WTC11 (cell line): ENCODE results near the gene SHISAL2A.

ENCODE experiments used
- CTCF ChIP-seq: fragments of 200-600 bp; IDR thresholded peaks from 2 replicates; pipeline ENCODE4 v1.8.0; 2022; ENCODE audit warnings: antibody characterized with exemption
- EMX1 ChIP-seq: fragments of 250-450 bp; sonication (Bioruptor Pico); IDR thresholded peaks from 2 replicates; pipeline ENCODE4 v1.8.0; 2021; ENCODE audit warnings: mild to moderate bottlenecking
- ZBTB21 ChIP-seq: sonication (generic); formaldehyde crosslinking; IDR thresholded peaks from 2 replicates; pipeline ENCODE4 v1.8.1; 2023; ENCODE audit warnings: mild to moderate bottlenecking, missing genetic modification reagents, borderline replicate concordance
- ZNF317 ChIP-seq: sonication (generic); formaldehyde crosslinking; IDR thresholded peaks from 2 replicates; pipeline ENCODE4 v1.8.1; 2023; ENCODE audit warnings: low read depth, mild to moderate bottlenecking, moderate library complexity, missing genetic modification reagents, borderline replicate concordance
- ZNF416 ChIP-seq: fragments of 250-450 bp; sonication (Bioruptor Pico); IDR thresholded peaks from 2 replicates; pipeline ENCODE4 v1.9.0; 2021; ENCODE audit warnings: mild to moderate bottlenecking, inconsistent platforms
- TF ChIP-seq, protein P1 (sequence below): sonication (generic); formaldehyde crosslinking; IDR thresholded peaks from 2 replicates; pipeline ENCODE4 v1.8.0; 2022; ENCODE audit warnings: missing genetic modification reagents
- TF ChIP-seq, protein P2 (sequence below): sonication (generic); formaldehyde crosslinking; IDR thresholded peaks from 2 replicates; pipeline ENCODE4 v1.8.1; 2022; ENCODE audit warnings: mild to moderate bottlenecking, moderate library complexity, missing genetic modification reagents

DNA sequence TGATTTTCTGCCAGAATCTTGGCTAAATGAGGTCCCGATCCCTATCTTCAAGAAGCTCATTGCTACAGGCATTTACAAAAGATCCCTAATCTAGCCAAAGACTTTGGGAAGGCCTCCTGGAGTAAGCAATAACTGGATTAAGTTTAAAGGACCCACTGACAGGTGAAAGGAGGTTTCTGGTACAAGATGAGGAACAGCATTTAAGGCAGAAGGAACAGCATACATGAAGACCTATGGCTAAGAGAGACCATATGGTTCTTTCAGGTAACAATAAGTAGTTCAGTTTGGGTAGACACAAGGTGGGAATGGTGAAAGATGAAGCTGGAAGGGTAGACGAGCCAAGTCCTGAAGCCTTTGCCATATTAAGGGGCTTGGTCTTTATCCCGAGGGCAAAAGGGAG, 27.8 kb downstream of the SHISAL2A start:
- no peak for TF ChIP-seq ZNF317 (CRISPR knock-in tag)
- TF ChIP-seq, protein P1, sequence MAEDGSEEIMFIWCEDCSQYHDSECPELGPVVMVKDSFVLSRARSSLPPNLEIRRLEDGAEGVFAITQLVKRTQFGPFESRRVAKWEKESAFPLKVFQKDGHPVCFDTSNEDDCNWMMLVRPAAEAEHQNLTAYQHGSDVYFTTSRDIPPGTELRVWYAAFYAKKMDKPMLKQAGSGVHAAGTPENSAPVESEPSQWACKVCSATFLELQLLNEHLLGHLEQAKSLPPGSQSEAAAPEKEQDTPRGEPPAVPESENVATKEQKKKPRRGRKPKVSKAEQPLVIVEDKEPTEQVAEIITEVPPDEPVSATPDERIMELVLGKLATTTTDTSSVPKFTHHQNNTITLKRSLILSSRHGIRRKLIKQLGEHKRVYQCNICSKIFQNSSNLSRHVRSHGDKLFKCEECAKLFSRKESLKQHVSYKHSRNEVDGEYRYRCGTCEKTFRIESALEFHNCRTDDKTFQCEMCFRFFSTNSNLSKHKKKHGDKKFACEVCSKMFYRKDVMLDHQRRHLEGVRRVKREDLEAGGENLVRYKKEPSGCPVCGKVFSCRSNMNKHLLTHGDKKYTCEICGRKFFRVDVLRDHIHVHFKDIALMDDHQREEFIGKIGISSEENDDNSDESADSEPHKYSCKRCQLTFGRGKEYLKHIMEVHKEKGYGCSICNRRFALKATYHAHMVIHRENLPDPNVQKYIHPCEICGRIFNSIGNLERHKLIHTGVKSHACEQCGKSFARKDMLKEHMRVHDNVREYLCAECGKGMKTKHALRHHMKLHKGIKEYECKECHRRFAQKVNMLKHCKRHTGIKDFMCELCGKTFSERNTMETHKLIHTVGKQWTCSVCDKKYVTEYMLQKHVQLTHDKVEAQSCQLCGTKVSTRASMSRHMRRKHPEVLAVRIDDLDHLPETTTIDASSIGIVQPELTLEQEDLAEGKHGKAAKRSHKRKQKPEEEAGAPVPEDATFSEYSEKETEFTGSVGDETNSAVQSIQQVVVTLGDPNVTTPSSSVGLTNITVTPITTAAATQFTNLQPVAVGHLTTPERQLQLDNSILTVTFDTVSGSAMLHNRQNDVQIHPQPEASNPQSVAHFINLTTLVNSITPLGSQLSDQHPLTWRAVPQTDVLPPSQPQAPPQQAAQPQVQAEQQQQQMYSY: no peak
- no peak for TF ChIP-seq ZBTB21
- TF ChIP-seq CTCF: no peak
- TF ChIP-seq, protein P2, sequence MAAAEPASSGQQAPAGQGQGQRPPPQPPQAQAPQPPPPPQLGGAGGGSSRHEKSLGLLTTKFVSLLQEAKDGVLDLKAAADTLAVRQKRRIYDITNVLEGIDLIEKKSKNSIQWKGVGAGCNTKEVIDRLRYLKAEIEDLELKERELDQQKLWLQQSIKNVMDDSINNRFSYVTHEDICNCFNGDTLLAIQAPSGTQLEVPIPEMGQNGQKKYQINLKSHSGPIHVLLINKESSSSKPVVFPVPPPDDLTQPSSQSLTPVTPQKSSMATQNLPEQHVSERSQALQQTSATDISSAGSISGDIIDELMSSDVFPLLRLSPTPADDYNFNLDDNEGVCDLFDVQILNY (CRISPR knock-in tag): no peak
- TF ChIP-seq ZNF416 (CRISPR knock-in tag): no peak
- no peak for TF ChIP-seq EMX1 (CRISPR knock-in tag)
